HL-60/S4 (cell line): Measurements from ENCODE around the gene ARX.

Experiments
- in situ Hi-C: fragments of 300-500 bp; cut with MboI; formaldehyde crosslinking; loops from 2 replicates; pipeline ENCODE4 v1.14.3; 2022; ENCODE audit warnings: low sequenced_read_pairs

Gene ARX

GRCh38 chrX:25015486-25016360 lies at the start of gene ARX:
TSS of gene ARX (minus strand) at chrX:25015965. CDS start at chrX:25015737, 228 bp downstream.
- in situ Hi-C loops: no loop called here

GRCh38 chrX:25059273-25059672 lies 43.5 kb upstream of the ARX start:
- in situ Hi-C loops: no loop called here

- in situ Hi-C loops: no loop called here
These were observed 37.2 kb upstream of the ARX start for GRCh38 chrX:25052798-25053534.

- in situ Hi-C loops: no loop called here
These were observed 34.2 kb upstream of the ARX start for GRCh38 chrX:25049971-25050370.

- in situ Hi-C loops: no loop called here
These were observed 33.6 kb upstream of the ARX start for GRCh38 chrX:25049357-25049756.

GRCh38 chrX:25048178-25048577 lies 32.4 kb upstream of the ARX start:
- in situ Hi-C loops: no loop called here

- in situ Hi-C loops: no loop called here
These were observed 27.4 kb upstream of the ARX start for GRCh38 chrX:25043192-25043591.

GRCh38 chrX:25039036-25039435 lies 23.3 kb upstream of the ARX start:
- in situ Hi-C loops: no loop called here

- in situ Hi-C loops: no loop called here
These were observed 19.1 kb upstream of the ARX start for GRCh38 chrX:25034889-25035288.

- in situ Hi-C loops: no loop called here
These were observed 13.6 kb upstream of the ARX start for GRCh38 chrX:25029288-25029825.

GRCh38 chrX:25028726-25029125 lies 13.0 kb upstream of the ARX start:
- in situ Hi-C loops: no loop called here

- in situ Hi-C loops: no loop called here
These were observed 10.8 kb upstream of the ARX start for GRCh38 chrX:25026576-25026975.

- in situ Hi-C loops: no loop called here
These were observed 9.8 kb upstream of the ARX start for GRCh38 chrX:25025615-25026014.

- in situ Hi-C loops: no loop called here
These were observed 8.1 kb upstream of the ARX start for GRCh38 chrX:25023908-25024307.

- in situ Hi-C loops: no loop called here
These were observed 6.9 kb upstream of the ARX start for GRCh38 chrX:25022499-25023325.

GRCh38 chrX:25020905-25021449 lies 5.2 kb upstream of the ARX start:
- in situ Hi-C loops: no loop called here

- in situ Hi-C loops: no loop called here
These were observed 4.7 kb upstream of the ARX start for GRCh38 chrX:25020391-25020904.

- in situ Hi-C loops: no loop called here
These were observed 4.1 kb upstream of the ARX start for GRCh38 chrX:25019707-25020390.

- in situ Hi-C loops: no loop called here
These were observed 2.9 kb upstream of the ARX start for GRCh38 chrX:25018682-25019081.

- in situ Hi-C loops: no loop called here
These were observed 2.0 kb upstream of the ARX start for GRCh38 chrX:25017667-25018247.
